Daoy (cell line): ENCODE measurements around the gene FAM120B. TPM values are rescaled to one million over a fixed set of nuclear protein-coding genes. Genes with fewer than 3 reads are reported as not detected.

Experiments
- DNase-seq: peaks from one replicate; pipeline ENCODE4 v3.0.0-alpha.2; 2015; ENCODE audit warnings: low read depth
- total RNA-seq: library from RNA; depleted of rRNA; stranded (reverse); fragments of >200 nt; shearing (Covaris generic); gene quantifications from 2 replicates; pipeline ENCODE4 v1.2.3, GENCODE V29; 2014

The FAM120B gene
- total RNA-seq, 1 experiment from 2014 or later, result 21.8 TPM

DNA sequence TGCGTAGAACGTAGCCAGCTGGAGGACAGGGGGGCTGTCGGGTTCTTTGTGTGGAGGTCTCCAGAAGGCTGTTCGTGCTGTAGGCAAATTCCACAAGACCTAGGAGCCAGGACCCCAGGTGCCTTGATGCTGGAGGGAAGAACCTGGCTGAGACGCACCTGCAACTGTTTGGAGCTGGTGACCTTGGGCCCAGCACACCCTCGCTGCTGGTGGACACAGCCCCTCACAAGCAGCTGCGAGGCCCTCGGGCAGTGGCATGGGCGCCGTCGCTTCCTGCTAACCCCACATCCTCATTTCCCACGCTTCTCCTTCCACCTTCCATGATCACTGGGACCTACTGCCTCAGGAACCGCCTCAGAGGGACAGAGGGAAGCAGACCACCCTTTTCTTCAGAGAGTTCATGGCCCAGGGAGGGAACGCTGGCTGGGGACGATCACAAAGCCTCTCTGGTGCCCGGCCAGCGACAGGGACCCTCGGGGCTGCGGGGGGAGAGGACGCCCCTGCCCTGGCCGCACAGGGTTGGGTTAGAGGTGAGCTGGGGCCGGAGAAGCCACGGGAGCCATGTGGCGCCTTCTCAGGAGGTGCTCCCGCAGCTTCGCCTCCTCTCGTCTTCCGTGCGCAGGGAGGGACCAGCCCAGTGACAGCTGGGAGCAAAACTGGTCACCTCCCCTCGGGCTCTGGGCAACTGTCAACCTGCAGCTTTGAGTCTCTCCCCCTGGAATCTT lies 34.1 kb upstream of the FAM120B start:
- DNase-seq, result no peak

DNA sequence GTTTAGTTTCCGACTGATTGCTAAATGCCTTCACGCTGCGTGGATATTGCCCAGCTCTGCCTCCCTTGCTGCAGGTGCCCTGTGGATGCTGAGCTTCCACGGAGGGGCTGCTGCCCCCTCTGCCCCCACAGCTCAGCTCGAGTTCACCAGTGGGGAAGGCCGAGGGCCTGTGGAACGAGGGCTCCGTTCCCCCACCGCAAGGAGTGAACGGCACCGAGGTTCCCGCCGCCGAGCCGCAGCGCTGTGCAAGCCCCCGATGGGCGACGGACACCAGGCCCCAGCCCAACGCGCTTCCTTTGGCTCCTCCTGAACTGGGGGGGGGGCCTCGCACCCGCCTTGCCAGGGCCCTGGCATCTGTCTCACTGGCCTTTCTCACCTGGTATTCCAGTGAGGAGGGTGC lies 33.4 kb upstream of the FAM120B start:
- no peak for DNase-seq

DNA sequence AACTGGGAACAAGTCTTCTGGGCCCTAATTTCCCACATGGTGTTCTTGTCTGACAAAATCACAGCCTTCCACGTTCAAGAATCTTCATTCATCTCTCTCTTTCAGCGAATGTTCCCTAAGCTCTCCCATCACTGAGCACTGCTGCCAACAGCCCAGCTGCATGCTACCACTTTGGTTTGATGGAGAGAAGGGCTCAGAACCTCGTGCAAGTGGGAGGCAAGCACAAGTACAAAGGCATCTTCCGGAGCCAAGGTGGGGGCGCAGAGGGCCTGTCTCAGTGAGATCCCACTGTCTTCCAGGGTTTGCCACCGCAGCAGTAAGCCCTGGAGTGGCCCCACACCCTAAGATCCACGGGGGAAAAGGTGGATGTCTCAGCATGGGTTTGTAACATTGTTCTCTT lies 32.9 kb upstream of the FAM120B start:
- DNase-seq, result no peak

GRCh38 chr6:170274713-170275560 lies 31.6 kb upstream of the FAM120B start:
- no peak for DNase-seq

- DNase-seq, result no peak
Observed at GRCh38 chr6:170276369-170277057, 30.0 kb upstream of the FAM120B start.

- DNase-seq, result no peak
Observed at GRCh38 chr6:170277893-170278742, 28.4 kb upstream of the FAM120B start.

DNA sequence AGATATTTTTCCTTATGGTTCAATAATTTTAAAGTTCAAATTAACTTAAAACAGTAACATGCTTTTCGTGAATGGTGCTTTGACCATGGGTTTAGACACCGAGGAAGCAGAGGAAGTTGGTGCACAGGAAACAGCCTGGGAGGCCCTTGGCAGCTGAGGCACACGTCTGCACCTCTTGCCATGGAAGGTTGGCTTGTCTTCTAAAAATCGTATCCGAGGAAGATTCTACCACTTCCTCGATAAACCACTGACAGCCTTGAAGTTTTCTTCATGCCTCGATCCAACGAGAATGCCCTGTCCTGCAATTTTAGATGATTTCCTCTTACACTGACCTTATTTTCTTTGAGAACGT lies 27.8 kb upstream of the FAM120B start:
- DNase-seq, result no peak

DNA sequence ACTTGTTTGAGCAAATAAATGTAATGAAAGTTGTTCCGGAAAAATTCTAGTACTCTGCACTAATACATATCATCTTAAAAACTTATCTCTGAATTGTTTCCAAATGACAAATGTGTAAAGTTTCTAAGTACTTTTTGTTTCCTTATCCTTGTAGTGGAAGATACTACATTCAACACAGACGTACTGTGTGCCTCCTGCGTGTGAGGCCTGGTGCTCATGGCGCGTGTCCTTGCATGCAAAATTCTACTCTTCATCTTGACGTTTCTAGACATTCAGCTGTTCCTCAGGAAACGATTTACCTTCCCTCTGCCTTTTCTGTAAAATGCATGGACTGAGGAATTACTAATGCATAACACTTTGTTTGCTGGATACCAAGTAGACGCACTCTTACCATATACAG lies 27.1 kb upstream of the FAM120B start:
- DNase-seq, result no peak

- DNase-seq, result peak; percentile 78
Observed at GRCh38 chr6:170279977-170280688, 26.4 kb upstream of the FAM120B start.

DNA sequence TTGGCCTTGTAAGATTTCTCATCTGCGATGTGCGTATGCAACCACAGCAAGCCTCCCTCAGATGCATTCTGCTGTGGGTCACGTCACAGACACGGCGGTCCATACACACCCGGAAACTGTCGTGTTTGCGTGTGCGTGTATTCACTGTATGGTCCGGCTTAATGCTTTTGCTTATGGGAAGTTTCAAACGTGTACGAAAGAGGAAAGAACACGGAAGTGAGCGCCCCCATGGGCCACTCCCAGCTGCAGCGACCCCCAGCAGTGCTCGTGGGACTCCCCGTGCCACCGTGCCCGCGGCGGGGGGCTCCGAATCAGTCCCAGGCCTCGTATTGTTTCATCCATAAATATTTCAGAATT lies 25.9 kb upstream of the FAM120B start:
- DNase-seq, result no peak

- no peak for DNase-seq
Observed at GRCh38 chr6:170281331-170282292, 24.9 kb upstream of the FAM120B start.

GRCh38 chr6:170282512-170283158 lies 23.9 kb upstream of the FAM120B start:
- no peak for DNase-seq

- no peak for DNase-seq
Observed at GRCh38 chr6:170283212-170284081, 23.1 kb upstream of the FAM120B start.

DNA sequence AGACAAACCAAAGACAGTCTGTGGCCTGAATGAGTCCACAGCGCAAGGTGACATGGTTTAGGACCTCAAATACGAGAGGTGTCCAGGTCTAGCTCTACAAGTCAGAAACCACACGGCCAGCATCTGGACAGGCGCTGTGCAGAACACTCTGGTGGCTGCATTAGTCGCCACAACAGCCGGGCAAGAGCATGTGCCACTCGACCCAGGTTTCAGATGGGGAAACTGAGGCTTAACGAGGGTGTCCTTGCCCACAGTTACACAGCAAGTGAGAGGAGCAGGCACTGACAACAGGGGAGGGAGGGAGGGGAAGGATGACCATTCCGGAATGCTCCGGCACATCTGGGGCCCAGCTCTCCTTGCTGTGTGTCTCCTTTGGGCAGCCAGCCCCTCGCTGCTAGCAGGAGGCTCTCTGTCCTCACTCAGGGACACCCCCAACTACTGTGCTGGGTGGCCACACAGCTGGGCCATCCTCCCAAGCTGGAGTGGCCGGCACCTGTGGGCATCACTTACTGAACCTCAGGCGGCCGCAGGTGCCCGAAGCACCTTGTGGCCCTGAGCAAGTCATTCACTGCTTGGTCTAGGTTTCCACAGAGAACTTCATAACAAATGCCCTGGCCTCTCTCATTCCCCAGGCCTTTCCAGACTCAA lies 22.3 kb upstream of the FAM120B start:
- no peak for DNase-seq

DNA sequence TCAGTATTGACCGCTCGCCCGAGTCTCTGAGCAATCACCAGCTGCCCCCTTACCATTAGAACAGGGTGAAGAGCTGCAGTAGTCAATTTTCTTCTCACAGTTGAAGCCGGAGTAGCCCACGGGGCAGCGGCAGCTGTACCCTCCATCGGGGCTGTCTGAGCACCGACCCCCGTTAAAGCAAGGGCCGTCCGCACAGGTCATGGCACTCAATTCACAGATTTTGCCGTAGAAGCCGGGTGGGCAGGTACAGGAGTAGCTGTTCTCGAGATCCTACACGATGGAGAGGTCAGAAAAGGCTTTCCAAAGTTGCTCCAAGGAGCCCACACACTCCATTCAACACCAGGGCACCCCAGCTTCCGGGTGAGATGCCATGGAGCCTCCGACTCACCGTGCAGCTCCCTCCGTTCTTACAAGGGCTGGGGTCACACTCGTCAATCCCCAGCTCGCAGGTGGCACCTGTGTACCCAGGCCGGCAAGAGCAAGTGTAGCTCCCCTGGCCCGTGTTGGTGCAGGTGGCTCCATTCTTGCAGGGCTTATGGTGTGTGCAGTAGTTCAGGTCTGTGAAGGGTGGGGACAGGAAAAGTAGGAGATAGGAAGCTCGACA lies 21.6 kb upstream of the FAM120B start:
- no peak for DNase-seq

- no peak for DNase-seq
Observed at GRCh38 chr6:170285482-170285881, 21.1 kb upstream of the FAM120B start.

DNA sequence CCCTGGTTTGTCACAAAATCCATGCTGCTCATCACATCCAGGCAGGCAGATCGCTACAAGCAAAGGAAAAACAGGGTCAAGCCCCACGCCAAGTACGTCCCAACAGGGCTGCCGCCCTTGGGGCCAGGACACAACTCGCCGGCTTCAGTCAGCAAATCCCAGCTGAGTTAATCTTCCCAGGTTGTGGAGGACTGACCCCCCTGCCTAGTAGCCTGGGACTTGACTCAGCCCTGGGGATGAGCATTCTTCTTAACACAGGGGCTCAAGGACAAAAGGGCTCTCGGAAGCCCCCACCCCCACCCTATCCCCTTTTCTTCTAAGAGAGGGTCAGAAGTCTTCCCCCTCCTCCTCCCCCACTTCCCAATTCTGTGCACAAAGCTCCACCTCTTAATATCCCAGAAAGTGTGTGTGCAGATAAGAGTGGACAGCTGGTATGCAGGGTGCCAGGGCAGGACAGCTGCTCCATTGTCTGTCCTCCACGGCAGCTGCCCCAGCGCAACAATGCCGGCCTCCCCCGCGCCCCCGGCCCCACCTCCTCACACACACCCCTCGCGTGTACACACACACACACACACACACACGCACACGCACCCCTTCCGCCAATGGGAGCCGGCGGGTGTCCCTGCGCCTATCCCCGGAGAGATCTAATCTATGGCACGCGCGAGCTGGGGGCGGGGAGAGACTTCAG lies 20.2 kb upstream of the FAM120B start:
- DNase-seq, result no peak
